HG02943 (cell line): ENCODE measurements around the gene PTMA.
A peak's percentile ranks its signal among the peaks of the same experiment; 100 is the strongest.
"Not testable (repeated sequence)": the region's sequence is repeated elsewhere in the genome, so short reads cannot be mapped to it uniquely, and the experiment has no call there.

ENCODE experiments used
- ATAC-seq: cut with Tn5 transposase; IDR thresholded peaks from one replicate; pipeline ENCODE4 v1.9.1; 2021; ENCODE audit warnings: mild to moderate bottlenecking, low read depth, moderate library complexity; ENCODE audit not compliant: unreplicated experiment

The PTMA gene

GRCh38 chr2:231707927-231708772 lies at the start of gene PTMA:
PTMA (plus strand) TSS chr2:231708525; CDS start chr2:231708707, 182 bp downstream.
- peak; percentile 45 for ATAC-seq

GRCh38 chr2:231660073-231660472 lies 48.3 kb upstream of the PTMA start:
- not testable (repeated sequence) for ATAC-seq

GRCh38 chr2:231660860-231661259 lies 47.5 kb upstream of the PTMA start:
- no peak for ATAC-seq

- ATAC-seq = no peak
These were observed 46.8 kb upstream of the PTMA start for GRCh38 chr2:231661422-231662027.

- peak; percentile 58 for ATAC-seq
These were observed 46.1 kb upstream of the PTMA start for GRCh38 chr2:231662028-231662810.

GRCh38 chr2:231662811-231663457 lies 45.4 kb upstream of the PTMA start:
- no peak for ATAC-seq

GRCh38 chr2:231663458-231664212 lies 44.7 kb upstream of the PTMA start:
- no peak for ATAC-seq

- ATAC-seq = no peak
These were observed 43.6 kb upstream of the PTMA start for GRCh38 chr2:231664727-231665126.

- ATAC-seq = no peak
These were observed 42.8 kb upstream of the PTMA start for GRCh38 chr2:231665245-231666170.

GRCh38 chr2:231666171-231667095 lies 41.9 kb upstream of the PTMA start:
- peak; percentile 42 for ATAC-seq

GRCh38 chr2:231667096-231667427 lies 41.3 kb upstream of the PTMA start:
- no peak for ATAC-seq

GRCh38 chr2:231667496-231667895 lies 40.8 kb upstream of the PTMA start:
- no peak for ATAC-seq

- no peak for ATAC-seq
These were observed 39.3 kb upstream of the PTMA start for GRCh38 chr2:231668981-231669380.

- peak; percentile 44 for ATAC-seq
These were observed 36.9 kb upstream of the PTMA start for GRCh38 chr2:231671270-231672050.

GRCh38 chr2:231672617-231673347 lies 35.5 kb upstream of the PTMA start:
- ATAC-seq = peak; percentile 44

GRCh38 chr2:231673348-231673770 lies 35.0 kb upstream of the PTMA start:
- ATAC-seq = no peak
